ENCODE measurements around the gene CLTA. TPM values are rescaled to one million over a fixed set of nuclear protein-coding genes. Genes with fewer than 3 reads are reported as not detected.
A peak's percentile ranks its signal among the peaks of the same experiment; 100 is the strongest.
"Not testable (repeated sequence)": the region's sequence is repeated elsewhere in the genome, so short reads cannot be mapped to it uniquely, and the experiment has no call there.

Gene CLTA
- polyA plus RNA-seq, 1 of the 3 experiments (the other 2 are of a cell fraction): 260 TPM

GRCh38 chr9:36177571-36177970 is 13.2 kb upstream of the CLTA start:
- no peak for TF ChIP-seq POLR2AphosphoS5 (IDR thresholded peaks at IDR 0.05; ENCODE audit: low read depth, low read length)
- no peak for TF ChIP-seq MEF2A (IDR thresholded peaks at IDR 0.05; ENCODE audit: borderline replicate concordance, low read depth)
- no peak for TF ChIP-seq EZH2phosphoT487 (IDR thresholded peaks at IDR 0.05; ENCODE audit: borderline replicate concordance, low read depth)
- TF ChIP-seq SMC3 (IDR thresholded peaks at IDR 0.05; ENCODE audit: low read depth, low read length): no peak
- no peak for TF ChIP-seq NFIC (IDR thresholded peaks at IDR 0.05; ENCODE audit: borderline replicate concordance)
- TF ChIP-seq TEAD4 (IDR thresholded peaks at IDR 0.05; ENCODE audit: borderline replicate concordance, insufficient read depth): no peak
- TF ChIP-seq GATA2 (CRISPR knock-in tag; IDR thresholded peaks at IDR 0.05): no peak
- TF ChIP-seq RFX5 (IDR thresholded peaks at IDR 0.05; ENCODE audit: low read length): no peak
- H3K27me3 ChIP-seq (ENCODE audit: insufficient read depth): no peaks in the 10 kb centered on the region
- no peaks in the 10 kb centered on the region for H3F3A ChIP-seq (replicated peaks; ENCODE audit: insufficient read depth)
- H3K4me2 ChIP-seq: no peak overlapping the region
- H3K36me3 ChIP-seq (replicated peaks in 1 of 2; ENCODE audit: control insufficient read depth in 1 of 2, insufficient read depth in 2 of 2, low read length in 1 of 2): no peaks in the 10 kb centered on the region
- no peak for DNase-seq
- H3K27ac ChIP-seq (ENCODE audit: low read depth in 2 of 2, low read length in 1 of 2): no peak overlapping the region
- no peaks in the 10 kb centered on the region for H3K9me3 ChIP-seq
- H3K4me1 ChIP-seq (ENCODE audit: control insufficient read depth in 1 of 2, insufficient read depth in 2 of 2, low read depth in 1 of 2, low read length in 1 of 2): no peaks in the 10 kb centered on the region
- H3K9me2 ChIP-seq: no peaks in the 10 kb centered on the region
- CTCF ChIA-PET: interaction anchor here (0.6 to 3.4 kb wide), 3 partner anchors 9 to 232 kb away, joined by 3 to 14 read pairs (median 4); no protein-coding TSS in a partner anchor
- 94% methylated on average over 4 of the region's 4 CpGs for WGBS (ENCODE audit: low lambda C conversion rate)
- H3K79me2 ChIP-seq (ENCODE audit: insufficient read depth): no peaks in the 10 kb centered on the region
- H2AFZ ChIP-seq (ENCODE audit: low read depth): no peak overlapping the region
- POLR2A ChIA-PET: no interaction called here
- H4K20me1 ChIP-seq (ENCODE audit: insufficient read depth): no peaks in the 10 kb centered on the region
- H3K4me3 ChIP-seq (ENCODE audit: low read depth in 2 of 2, low read length in 1 of 2): no peak overlapping the region
- H3K9ac ChIP-seq: no peak overlapping the region

GRCh38 chr9:36180243-36180642 is 10.5 kb upstream of the CLTA start:
- H3K9ac ChIP-seq; POLR2A ChIA-PET; H3K4me2 ChIP-seq; H2AFZ ChIP-seq (ENCODE audit: low read depth); H4K20me1 ChIP-seq (ENCODE audit: insufficient read depth); H3K9me3 ChIP-seq; H3K9me2 ChIP-seq; H3K4me1 ChIP-seq (ENCODE audit: control insufficient read depth in 1 of 2, insufficient read depth in 2 of 2, low read depth in 1 of 2, low read length in 1 of 2); H3K27me3 ChIP-seq (ENCODE audit: insufficient read depth); H3F3A ChIP-seq (replicated peaks; ENCODE audit: insufficient read depth); H3K27ac ChIP-seq (ENCODE audit: low read depth in 2 of 2, low read length in 1 of 2); H3K4me3 ChIP-seq (ENCODE audit: low read depth in 2 of 2, low read length in 1 of 2); DNase-seq; H3K36me3 ChIP-seq (replicated peaks in 1 of 2; ENCODE audit: control insufficient read depth in 1 of 2, insufficient read depth in 2 of 2, low read length in 1 of 2); H3K79me2 ChIP-seq (ENCODE audit: insufficient read depth): not testable (repeated sequence)
- CTCF ChIA-PET: interaction anchor here (1.3 to 2.2 kb wide), 2 partner anchors 14 to 78 kb away, joined by 3 to 10 read pairs; no protein-coding TSS in a partner anchor
- WGBS (ENCODE audit: low lambda C conversion rate): 60% methylated on average over 6 of the region's 6 CpGs

DNA sequence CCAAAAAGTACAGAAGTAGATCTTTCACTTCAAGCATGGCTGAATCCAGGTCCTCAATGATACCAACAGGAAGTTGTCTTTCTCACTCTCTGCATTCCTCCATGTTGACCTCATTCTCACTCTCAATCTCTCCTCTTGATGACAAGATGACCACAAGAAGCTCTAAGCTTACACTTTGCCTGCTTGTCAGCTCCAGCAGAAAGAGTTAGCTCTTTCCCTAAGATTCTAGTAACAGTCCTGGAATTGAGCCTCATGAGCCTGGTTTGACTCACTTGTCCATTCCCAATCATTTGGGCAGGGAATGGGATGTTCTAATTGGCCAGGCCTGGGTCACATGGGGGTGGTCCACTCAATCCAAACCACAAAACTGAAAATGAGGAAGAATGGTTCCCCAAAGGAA is 3.3 kb upstream of the CLTA start:
- peak overlapping the region in 1 of 2 experiments; percentile 35; a peak in 2 of 4 replicates for H3K27ac ChIP-seq (ENCODE audit: low read depth in 2 of 2, low read length in 1 of 2)
- H3K9me3 ChIP-seq: no peaks in the 10 kb centered on the region
- peaks cover 6 to 13% of the 10 kb centered on the region in 2 experiments for H3K4me1 ChIP-seq (ENCODE audit: control insufficient read depth in 1 of 2, insufficient read depth in 2 of 2, low read depth in 1 of 2, low read length in 1 of 2)
- no peak overlapping the region for H3K4me3 ChIP-seq (ENCODE audit: low read depth in 2 of 2, low read length in 1 of 2)
- no peak overlapping the region for H3K4me2 ChIP-seq
- peaks cover 11% of the 10 kb centered on the region for H4K20me1 ChIP-seq (ENCODE audit: insufficient read depth)
- no peaks in the 10 kb centered on the region for H3K27me3 ChIP-seq (ENCODE audit: insufficient read depth)
- H3K36me3 ChIP-seq (replicated peaks in 1 of 2; ENCODE audit: control insufficient read depth in 1 of 2, insufficient read depth in 2 of 2, low read length in 1 of 2): no peaks in the 10 kb centered on the region
- POLR2A ChIA-PET: no interaction called here
- peaks cover 8% of the 10 kb centered on the region for H3F3A ChIP-seq (replicated peaks; ENCODE audit: insufficient read depth)
- peaks cover 22% of the 10 kb centered on the region for H3K79me2 ChIP-seq (ENCODE audit: insufficient read depth)
- H2AFZ ChIP-seq (ENCODE audit: low read depth): no peak overlapping the region
- no peak overlapping the region for H3K9ac ChIP-seq
- DNase-seq: no peak
- TF ChIP-seq GATA2 (CRISPR knock-in tag; IDR thresholded peaks at IDR 0.05): no peak
- TF ChIP-seq, protein P1, sequence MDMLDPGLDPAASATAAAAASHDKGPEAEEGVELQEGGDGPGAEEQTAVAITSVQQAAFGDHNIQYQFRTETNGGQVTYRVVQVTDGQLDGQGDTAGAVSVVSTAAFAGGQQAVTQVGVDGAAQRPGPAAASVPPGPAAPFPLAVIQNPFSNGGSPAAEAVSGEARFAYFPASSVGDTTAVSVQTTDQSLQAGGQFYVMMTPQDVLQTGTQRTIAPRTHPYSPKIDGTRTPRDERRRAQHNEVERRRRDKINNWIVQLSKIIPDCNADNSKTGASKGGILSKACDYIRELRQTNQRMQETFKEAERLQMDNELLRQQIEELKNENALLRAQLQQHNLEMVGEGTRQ (IDR thresholded peaks at IDR 0.05; ENCODE audit: borderline replicate concordance, low read depth, low read length): no peak
- TF ChIP-seq, protein P2, sequence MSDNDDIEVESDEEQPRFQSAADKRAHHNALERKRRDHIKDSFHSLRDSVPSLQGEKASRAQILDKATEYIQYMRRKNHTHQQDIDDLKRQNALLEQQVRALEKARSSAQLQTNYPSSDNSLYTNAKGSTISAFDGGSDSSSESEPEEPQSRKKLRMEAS (IDR thresholded peaks at IDR 0.05; ENCODE audit: low read depth): no peak
- TF ChIP-seq CTCF (IDR thresholded peaks at IDR 0.05): no peak
- no peak for TF ChIP-seq EP300 (IDR thresholded peaks at IDR 0.05; ENCODE audit: borderline replicate concordance in 1 of 2, low read depth in 1 of 2, low read length in 1 of 2)
- TF ChIP-seq, protein P3, sequence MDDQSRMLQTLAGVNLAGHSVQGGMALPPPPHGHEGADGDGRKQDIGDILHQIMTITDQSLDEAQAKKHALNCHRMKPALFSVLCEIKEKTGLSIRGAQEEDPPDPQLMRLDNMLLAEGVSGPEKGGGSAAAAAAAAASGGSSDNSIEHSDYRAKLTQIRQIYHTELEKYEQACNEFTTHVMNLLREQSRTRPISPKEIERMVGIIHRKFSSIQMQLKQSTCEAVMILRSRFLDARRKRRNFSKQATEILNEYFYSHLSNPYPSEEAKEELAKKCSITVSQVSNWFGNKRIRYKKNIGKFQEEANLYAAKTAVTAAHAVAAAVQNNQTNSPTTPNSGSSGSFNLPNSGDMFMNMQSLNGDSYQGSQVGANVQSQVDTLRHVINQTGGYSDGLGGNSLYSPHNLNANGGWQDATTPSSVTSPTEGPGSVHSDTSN (IDR thresholded peaks at IDR 0.05): no peak
- no peak for TF ChIP-seq RAD21 (IDR thresholded peaks at IDR 0.05; ENCODE audit: low read length)
- peak; percentile 75 for TF ChIP-seq USF1 (IDR thresholded peaks at IDR 0.05; ENCODE audit: borderline replicate concordance, low read depth)
- no peaks in the 10 kb centered on the region for H3K9me2 ChIP-seq
- CTCF ChIA-PET: interaction anchor here (1.0 kb wide), 1 partner anchor 242 kb away, joined by 3 read pairs; no protein-coding TSS in a partner anchor

Measured in SK-N-SH (cell line).